Measurements from ENCODE around the gene ONECUT2. TPM values are rescaled to one million over a fixed set of nuclear protein-coding genes. Genes with fewer than 3 reads are reported as not detected.

The ONECUT2 gene
- total and polyA plus RNA-seq, 7 donors = under 0.01 to 0.04 (median 0.03) TPM; not detected in 3

DNA sequence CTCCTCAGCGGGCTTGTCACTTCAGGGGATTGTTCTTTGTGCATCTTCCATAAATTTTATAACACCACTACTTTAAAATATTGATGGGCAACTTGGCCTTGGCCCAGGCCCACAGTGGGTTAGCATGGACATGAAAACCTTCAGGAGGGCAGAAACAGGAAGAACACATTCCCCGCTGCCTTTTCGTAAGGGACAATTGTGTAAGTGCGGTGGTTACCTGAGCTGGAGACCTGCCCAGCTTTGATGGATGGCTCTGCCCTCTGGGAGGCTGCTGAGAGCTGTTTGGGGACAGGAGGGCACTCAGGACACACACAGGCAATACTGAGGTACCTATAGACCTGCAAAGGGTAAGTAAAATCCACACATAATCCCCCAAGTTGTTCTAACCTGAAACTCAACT, 104.5 kb downstream of the ONECUT2 start:
- no peaks in the 10 kb centered on the region for H3K36me3 ChIP-seq (ENCODE audit: insufficient read depth in 1 of 2, low read depth in 1 of 2)
- intact Hi-C loops (cut with DNase I) = no loop called here

More for the DNA sequence above, 104.5 kb downstream of the ONECUT2 start:
- Histone ChIP-seq H3K9me3 (no peaks in the 10 kb centered on the region), H3K27ac (no peak overlapping the region), H3K4me3 (no peak overlapping the region), H3K27me3 (ENCODE audit: insufficient read depth in 3 of 3, low read length in 2 of 3) (no peaks in the 10 kb centered on the region), H3K4me1 (no peaks in the 10 kb centered on the region)
- no peak for ATAC-seq
- TF ChIP-seq CTCF (IDR thresholded peaks at IDR 0.05) = no peak
- no peak for DNase-seq
- WGBS, 3 donors = 92 to 98% (median 92%) methylated on average over 4 of the region's 4 CpGs

Other genes with a start within 250 kb of the ONECUT2 start
- under 1 TPM in 1 of 4 donors, not detected in 3; 0.02 TPM for gene ST8SIA3, start 82.8 kb upstream of the ONECUT2 start, total RNA-seq
- under 1 TPM in 1 of 3 donors, not detected in 2; 0.09 TPM for gene ST8SIA3, start 82.8 kb upstream of the ONECUT2 start, polyA plus RNA-seq
- 10 to 100 TPM; 36.5 to 51.4 (median 44.8) TPM for gene FECH, start 151.3 kb downstream of the ONECUT2 start, total RNA-seq
- gene FECH, start 151.3 kb downstream of the ONECUT2 start, polyA plus RNA-seq = 10 to 100 TPM; 14.4 to 59.7 (median 17.1) TPM
- 100 to 1,000 TPM in 2 of 4 donors, 10 to 100 TPM in 2; 78.3 to 173 (median 112) TPM for gene NARS1, start 186.5 kb downstream of the ONECUT2 start, total RNA-seq
- gene NARS1, start 186.5 kb downstream of the ONECUT2 start, polyA plus RNA-seq = 100 to 1,000 TPM in 2 of 3 donors, 10 to 100 TPM in 1; 98.2 to 170 (median 167) TPM

Measured in psoas muscle (tissue), 8 donors.